ENCODE results near the gene TMEM203. TPM values are rescaled to one million over a fixed set of nuclear protein-coding genes. Genes with fewer than 3 reads are reported as not detected.

Gene TMEM203
- polyA plus RNA-seq, 3 donors from 2014 or later = 131 to 169 (median 142) TPM

- no peaks in the 10 kb centered on the region for H3K9me3 Mint-ChIP-seq
- peaks cover 0 to 2% of the 10 kb centered on the region in 2 donors for H3K4me1 Mint-ChIP-seq
- peak within 1 kb of the TSS; percentile 66 to 83 (median 79) for H3K4me3 Mint-ChIP-seq
- peaks cover 0 to 7% (median 7%) of the 10 kb centered on the region in 3 donors for H3K27me3 Mint-ChIP-seq (ENCODE audit: low read depth in 3 of 3)
- no peaks in the 10 kb centered on the region for H3K36me3 Mint-ChIP-seq
- DNase-seq = peak; percentile 11 to 20 (median 15)
- H3K27ac Mint-ChIP-seq = peak within 1 kb of the TSS in 4 of 6 donors; percentile 37 to 85 (median 64)
These were observed 17.0 kb upstream of the TMEM203 start, which contains the start of gene RNF208 for GRCh38 chr9:137222190-137223077. TSS of gene RNF208 (minus strand) at chr9:137222240. CDS start at chr9:137221212, 1,028 bp downstream.

GRCh38 chr9:137221506-137222111 lies 16.2 kb upstream of the TMEM203 start:
- Mint-ChIP-seq H3K4me3 (no peak overlapping the region), H3K9me3 (no peaks in the 10 kb centered on the region), H3K27ac (no peak overlapping the region), H3K36me3 (no peaks in the 10 kb centered on the region), H3K4me1 (peaks cover 0 to 2% of the 10 kb centered on the region in 2 donors), H3K27me3 (ENCODE audit: low read depth in 3 of 3) (peaks cover 0 to 7% (median 7%) of the 10 kb centered on the region in 3 donors)
- DNase-seq = no peak

- DNase-seq = no peak
- peak overlapping the region in 1 of 5 donors; percentile 3 for H3K4me3 Mint-ChIP-seq
- no peaks in the 10 kb centered on the region for H3K9me3 Mint-ChIP-seq
- no peak overlapping the region for H3K27ac Mint-ChIP-seq
- no peaks in the 10 kb centered on the region for H3K36me3 Mint-ChIP-seq
- peaks cover 0 to 2% of the 10 kb centered on the region in 2 donors for H3K4me1 Mint-ChIP-seq
- H3K27me3 Mint-ChIP-seq (ENCODE audit: low read depth in 3 of 3) = peaks cover 0 to 7% (median 4%) of the 10 kb centered on the region in 3 donors
These were observed 15.7 kb upstream of the TMEM203 start for GRCh38 chr9:137221095-137221505.

GRCh38 chr9:137220317-137221094 lies 15.1 kb upstream of the TMEM203 start:
- Mint-ChIP-seq H3K27me3 (ENCODE audit: low read depth in 3 of 3) (peaks cover 0 to 7% (median 4%) of the 10 kb centered on the region in 3 donors), H3K4me3 (peak overlapping the region in 1 of 5 donors; percentile 3), H3K27ac (no peak overlapping the region), H3K9me3 (no peaks in the 10 kb centered on the region), H3K36me3 (no peaks in the 10 kb centered on the region), H3K4me1 (peaks cover 0 to 2% of the 10 kb centered on the region in 2 donors)
- DNase-seq = no peak

- H3K4me1 Mint-ChIP-seq = peaks cover 0 to 2% of the 10 kb centered on the region in 2 donors
- H3K36me3 Mint-ChIP-seq = no peaks in the 10 kb centered on the region
- no peak for DNase-seq
- H3K27ac Mint-ChIP-seq = no peak overlapping the region
- H3K9me3 Mint-ChIP-seq = no peaks in the 10 kb centered on the region
- H3K27me3 Mint-ChIP-seq (ENCODE audit: low read depth in 3 of 3) = peaks cover 0 to 7% (median 4%) of the 10 kb centered on the region in 3 donors
- no peak overlapping the region for H3K4me3 Mint-ChIP-seq
These were observed 14.4 kb upstream of the TMEM203 start for GRCh38 chr9:137219757-137220316.

GRCh38 chr9:137218754-137219271 lies 13.4 kb upstream of the TMEM203 start:
- Mint-ChIP-seq H3K36me3 (no peaks in the 10 kb centered on the region), H3K4me3 (no peak overlapping the region), H3K27me3 (ENCODE audit: low read depth in 3 of 3) (peaks cover 0 to 7% (median 4%) of the 10 kb centered on the region in 3 donors), H3K4me1 (peaks cover 0 to 2% of the 10 kb centered on the region in 2 donors), H3K27ac (no peak overlapping the region), H3K9me3 (no peaks in the 10 kb centered on the region)
- no peak for DNase-seq

- DNase-seq = no peak
- Mint-ChIP-seq H3K4me3 (no peak overlapping the region), H3K27me3 (ENCODE audit: low read depth in 3 of 3) (peaks cover 0 to 4% (median under 1%) of the 10 kb centered on the region in 3 donors), H3K9me3 (no peaks in the 10 kb centered on the region), H3K27ac (no peak overlapping the region), H3K4me1 (peaks cover 0 to 2% of the 10 kb centered on the region in 2 donors), H3K36me3 (no peaks in the 10 kb centered on the region)
These were observed 12.8 kb upstream of the TMEM203 start for GRCh38 chr9:137218212-137218753.

GRCh38 chr9:137217276-137218211 lies 12.1 kb upstream of the TMEM203 start:
- Mint-ChIP-seq H3K36me3 (no peaks in the 10 kb centered on the region), H3K27me3 (ENCODE audit: low read depth in 3 of 3) (peaks cover 0 to 2% (median 0%) of the 10 kb centered on the region in 3 donors), H3K27ac (no peak overlapping the region), H3K9me3 (no peaks in the 10 kb centered on the region), H3K4me3 (no peak overlapping the region), H3K4me1 (no peaks in the 10 kb centered on the region)
- DNase-seq = no peak

- no peaks in the 10 kb centered on the region for H3K4me1 Mint-ChIP-seq
- no peaks in the 10 kb centered on the region for H3K36me3 Mint-ChIP-seq
- no peak overlapping the region for H3K27ac Mint-ChIP-seq
- no peak overlapping the region for H3K4me3 Mint-ChIP-seq
- peaks cover 0 to 2% (median 0%) of the 10 kb centered on the region in 3 donors for H3K27me3 Mint-ChIP-seq (ENCODE audit: low read depth in 3 of 3)
- no peak for DNase-seq
- peaks cover 0 to under 1% (median 0%) of the 10 kb centered on the region in 6 donors for H3K9me3 Mint-ChIP-seq
These were observed 10.9 kb upstream of the TMEM203 start for GRCh38 chr9:137216188-137216965.

- Mint-ChIP-seq H3K27ac (no peak overlapping the region), H3K36me3 (no peaks in the 10 kb centered on the region), H3K9me3 (peaks cover 0 to 1% (median 0%) of the 10 kb centered on the region in 6 donors), H3K4me1 (no peaks in the 10 kb centered on the region), H3K4me3 (no peak overlapping the region), H3K27me3 (ENCODE audit: low read depth in 3 of 3) (peaks cover 0 to 2% (median 0%) of the 10 kb centered on the region in 3 donors)
- DNase-seq = no peak
These were observed 9.9 kb upstream of the TMEM203 start for GRCh38 chr9:137215196-137215986.

- H3K27me3 Mint-ChIP-seq (ENCODE audit: low read depth in 3 of 3) = no peaks in the 10 kb centered on the region
- no peak for DNase-seq
- peaks cover 0 to 1% (median 0%) of the 10 kb centered on the region in 6 donors for H3K9me3 Mint-ChIP-seq
- no peaks in the 10 kb centered on the region for H3K4me1 Mint-ChIP-seq
- no peaks in the 10 kb centered on the region for H3K36me3 Mint-ChIP-seq
- no peak overlapping the region for H3K4me3 Mint-ChIP-seq
- no peak overlapping the region for H3K27ac Mint-ChIP-seq
These were observed 9.2 kb upstream of the TMEM203 start for GRCh38 chr9:137214620-137215019.
